Caki2 (cell line): Measurements from ENCODE around the gene ZNF555. TPM values are rescaled to one million over a fixed set of nuclear protein-coding genes. Genes with fewer than 3 reads are reported as not detected.

Experiments used
- DNase-seq: peaks from one replicate; pipeline ENCODE4 v3.0.0-alpha.2; 2015; ENCODE audit warnings: low read depth
- in situ Hi-C: cut with HindIII; loops from 2 replicates; pipeline ENCODE4 v1.10.0; 2016; ENCODE audit warnings: low sequenced_read_pairs, low pct_unique_long_range_greater_than_20kb, mixed read lengths
- total RNA-seq: library from RNA; depleted of rRNA; stranded (reverse); fragments of >200 nt; shearing (Covaris generic); gene quantifications from 2 replicates; pipeline ENCODE4 v1.2.3, GENCODE V29; 2014; ENCODE audit warnings: low replicate concordance

ZNF555 gene
- total RNA-seq, 1 experiment from 2014 or later, result 3.9 TPM

DNA sequence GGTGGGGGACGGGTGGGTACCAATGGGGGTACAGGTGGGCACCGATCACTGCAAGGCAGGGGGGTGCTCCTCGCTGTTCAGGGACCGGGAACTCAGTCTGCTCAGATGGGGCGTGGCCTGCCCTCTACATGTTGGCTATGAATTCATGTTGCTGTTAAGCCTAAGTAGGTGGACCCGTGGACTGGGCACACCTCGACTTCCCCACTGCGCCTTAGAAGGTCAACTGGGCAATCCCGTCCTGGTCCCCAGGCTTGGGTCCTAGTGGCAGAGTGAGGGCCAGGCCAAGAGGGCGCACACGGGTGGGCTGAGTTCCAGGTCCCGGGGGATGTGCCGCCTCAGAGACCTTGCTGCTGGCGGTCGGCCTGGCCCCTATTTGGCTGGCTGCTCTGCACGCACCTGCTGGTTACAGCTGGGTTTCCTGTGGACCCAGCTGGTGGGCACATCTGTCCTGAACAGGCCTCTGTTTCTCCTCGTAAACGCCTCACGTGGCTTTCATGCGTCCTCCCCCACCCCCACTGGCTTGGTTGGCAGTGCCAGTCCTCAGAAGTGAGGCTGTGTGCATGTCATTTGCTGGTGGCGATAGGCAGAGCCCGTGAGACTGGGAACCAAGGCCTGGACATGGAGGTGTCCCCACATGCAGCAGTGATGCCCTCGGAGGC lies 35.2 kb upstream of the ZNF555 start:
- DNase-seq, result no peak
- in situ Hi-C loops, result no loop called here

GRCh38 chr19:2806736-2807378 lies 34.4 kb upstream of the ZNF555 start:
- in situ Hi-C loops, result no loop called here
- no peak for DNase-seq

DNA sequence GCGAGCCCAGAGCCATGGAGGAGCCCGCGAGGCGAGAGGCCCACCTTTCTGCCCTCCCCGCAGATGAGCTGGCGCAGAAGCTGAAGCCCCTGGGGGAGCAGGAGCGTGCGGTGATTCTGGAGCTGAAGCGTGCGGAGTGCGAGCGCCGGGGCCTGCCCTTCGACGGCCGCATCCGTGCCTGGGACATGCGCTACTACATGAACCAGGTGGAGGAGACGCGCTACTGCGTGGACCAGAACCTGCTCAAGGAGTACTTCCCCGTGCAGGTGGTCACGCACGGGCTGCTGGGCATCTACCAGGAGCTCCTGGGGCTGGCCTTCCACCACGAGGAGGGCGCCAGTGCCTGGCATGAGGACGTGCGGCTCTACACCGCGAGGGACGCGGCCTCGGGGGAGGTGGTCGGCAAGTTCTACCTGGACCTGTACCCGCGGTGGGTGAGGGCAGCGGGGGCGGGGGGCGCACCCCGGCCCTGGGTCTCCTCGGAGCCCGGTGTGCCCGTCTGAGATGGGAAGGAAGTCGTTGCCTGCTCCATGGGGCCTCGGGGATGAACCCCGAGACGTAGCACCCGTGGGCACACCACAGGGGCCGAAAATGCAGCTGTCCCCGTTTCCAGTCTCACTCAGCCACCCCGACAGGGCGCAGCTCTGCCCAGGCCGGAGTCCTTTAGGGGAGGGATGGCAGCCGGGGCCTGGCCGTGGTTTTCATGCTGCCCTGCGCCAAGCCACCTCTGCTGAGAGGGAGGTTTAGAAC lies 33.7 kb upstream of the ZNF555 start:
- in situ Hi-C loops, result no loop called here
- DNase-seq, result no peak

DNA sequence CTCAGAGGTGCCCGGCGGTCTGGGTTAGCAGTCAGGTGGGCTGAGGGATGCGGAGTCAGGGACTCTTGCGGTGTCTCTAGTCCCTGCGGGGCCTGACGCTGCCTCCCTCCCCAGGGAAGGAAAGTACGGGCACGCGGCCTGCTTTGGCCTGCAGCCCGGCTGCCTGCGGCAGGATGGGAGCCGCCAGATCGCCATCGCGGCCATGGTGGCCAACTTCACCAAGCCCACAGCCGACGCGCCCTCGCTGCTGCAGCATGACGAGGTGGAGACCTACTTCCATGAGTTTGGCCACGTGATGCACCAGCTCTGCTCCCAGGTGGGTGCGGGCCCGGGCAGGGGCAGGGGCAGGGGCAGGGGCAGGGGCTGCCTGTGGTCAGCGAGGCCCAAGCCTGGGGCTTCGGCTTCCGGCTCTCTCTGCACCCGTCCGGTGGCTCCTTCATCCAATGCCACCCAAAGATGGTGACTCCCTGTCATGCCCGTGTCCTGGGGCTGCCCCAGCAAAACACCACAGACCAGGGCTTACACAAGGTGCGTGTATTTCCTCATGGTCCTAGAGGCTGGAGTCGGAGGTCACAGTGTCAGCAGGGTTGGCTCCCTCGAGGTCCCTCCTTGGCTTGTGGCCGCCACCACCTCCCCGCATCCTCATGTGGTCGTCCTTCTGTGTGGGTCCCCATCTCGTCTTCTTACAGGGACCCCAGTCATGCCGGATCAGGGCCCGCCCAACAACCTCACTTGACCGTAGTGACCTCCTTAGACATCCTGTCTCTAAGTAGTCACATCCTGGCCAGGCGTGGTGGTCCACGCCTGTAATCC lies 32.9 kb upstream of the ZNF555 start:
- no peak for DNase-seq
- in situ Hi-C loops, result no loop called here

GRCh38 chr19:2809387-2810140 lies 31.7 kb upstream of the ZNF555 start:
- in situ Hi-C loops, result no loop called here
- no peak for DNase-seq

DNA sequence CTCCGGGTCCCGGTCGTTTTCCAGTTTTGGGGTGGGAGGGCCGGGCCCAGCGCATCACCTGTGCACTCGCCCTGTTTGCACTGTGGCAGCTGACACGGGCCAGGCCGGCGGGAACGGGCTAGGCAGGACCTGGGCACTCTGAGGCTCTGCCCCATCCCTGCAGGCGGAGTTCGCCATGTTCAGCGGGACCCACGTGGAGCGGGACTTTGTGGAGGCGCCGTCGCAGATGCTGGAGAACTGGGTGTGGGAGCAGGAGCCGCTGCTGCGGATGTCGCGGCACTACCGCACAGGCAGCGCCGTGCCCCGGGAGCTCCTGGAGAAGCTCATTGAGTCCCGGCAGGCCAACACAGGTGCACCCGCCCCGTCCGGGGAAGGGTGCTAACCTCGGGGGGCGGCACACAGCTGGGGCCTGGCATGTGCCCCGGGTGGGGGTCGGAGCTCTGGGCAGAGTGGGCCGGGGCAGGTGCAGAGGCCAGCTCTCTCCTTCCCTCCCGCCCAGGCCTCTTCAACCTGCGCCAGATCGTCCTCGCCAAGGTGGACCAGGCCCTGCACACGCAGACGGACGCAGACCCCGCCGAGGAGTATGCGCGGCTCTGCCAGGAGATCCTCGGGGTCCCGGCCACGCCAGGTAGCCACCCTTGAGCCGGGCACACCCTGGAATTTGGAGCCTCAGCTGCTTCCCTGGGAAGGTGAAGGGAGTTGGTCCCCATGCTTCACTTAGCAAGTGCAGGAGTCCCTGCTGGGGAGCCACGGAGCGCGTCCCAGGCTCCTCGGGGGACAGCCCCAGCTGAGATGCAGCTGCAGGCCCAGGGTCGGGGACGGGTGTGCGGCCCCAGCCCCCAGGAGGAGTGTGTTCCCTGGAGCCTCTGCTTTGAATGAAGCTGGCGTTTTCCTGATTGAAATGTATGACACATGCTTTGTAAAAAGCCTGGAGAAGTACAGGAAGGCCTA lies 30.9 kb upstream of the ZNF555 start:
- in situ Hi-C loops, result no loop called here
- DNase-seq, result no peak

DNA sequence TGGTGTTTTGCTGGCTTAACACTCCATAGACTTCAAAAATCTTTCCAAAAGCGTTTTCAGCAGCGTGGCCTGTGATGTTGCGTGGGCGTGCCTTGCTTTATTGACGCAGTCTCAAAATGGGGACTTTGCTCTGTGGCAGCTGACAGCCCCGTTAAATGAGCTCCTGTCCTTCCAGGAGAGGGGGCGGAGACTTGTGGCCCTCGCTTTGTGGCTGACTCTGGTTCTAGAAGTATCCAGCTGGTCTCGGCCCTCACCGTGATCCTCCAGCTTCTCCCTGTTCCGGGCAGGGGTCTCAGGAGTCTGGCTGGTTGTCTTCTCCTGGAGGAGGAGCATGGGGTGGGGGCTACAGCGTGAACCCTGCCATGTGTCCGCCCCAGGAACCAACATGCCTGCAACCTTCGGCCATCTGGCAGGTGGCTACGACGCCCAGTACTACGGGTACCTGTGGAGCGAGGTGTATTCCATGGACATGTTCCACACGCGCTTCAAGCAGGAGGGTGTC lies 30.0 kb upstream of the ZNF555 start:
- in situ Hi-C loops, result no loop called here
- DNase-seq, result no peak

GRCh38 chr19:2811735-2812413 lies 29.4 kb upstream of the ZNF555 start:
- DNase-seq, result no peak
- in situ Hi-C loops, result no loop called here

DNA sequence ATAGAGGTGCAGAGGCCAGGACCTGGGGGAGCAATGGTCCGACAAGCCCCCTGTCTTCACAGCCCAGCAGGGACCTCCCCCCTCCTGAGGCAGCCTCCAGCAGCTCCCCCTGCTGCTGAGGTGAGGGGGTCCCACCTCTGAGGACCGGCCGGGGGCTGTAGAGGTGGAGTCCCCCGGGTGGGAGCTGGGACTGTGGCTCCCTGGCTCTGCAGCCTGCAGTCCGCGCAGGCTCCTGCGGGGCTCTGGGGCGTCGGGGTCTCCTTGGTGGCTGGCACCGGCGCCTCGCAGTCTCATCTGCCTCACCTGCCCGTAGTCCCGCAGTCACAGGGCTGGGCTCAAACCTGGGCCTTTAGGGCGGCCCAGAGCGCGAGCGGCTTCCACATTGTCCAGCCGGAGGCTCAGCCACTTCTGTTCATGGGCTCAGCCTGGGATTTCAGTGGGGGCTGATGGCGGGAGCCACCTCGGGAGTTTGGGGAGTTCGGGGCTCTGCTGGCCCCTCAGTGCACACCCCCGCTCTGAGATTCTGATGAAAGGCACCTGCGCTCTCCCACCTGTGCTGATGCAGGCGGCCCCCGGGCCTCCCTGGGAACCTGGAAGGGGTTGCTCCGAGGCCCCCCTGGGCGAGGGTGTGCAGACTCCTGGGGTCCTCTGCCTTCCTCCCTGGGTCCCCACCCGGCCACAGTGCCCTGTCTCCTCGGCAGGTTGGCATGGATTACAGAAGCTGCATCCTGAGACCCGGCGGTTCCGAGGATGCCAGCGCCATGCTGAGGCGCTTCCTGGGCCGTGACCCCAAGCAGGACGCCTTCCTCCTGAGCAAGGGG lies 28.7 kb upstream of the ZNF555 start:
- in situ Hi-C loops, result no loop called here
- DNase-seq, result no peak

DNA sequence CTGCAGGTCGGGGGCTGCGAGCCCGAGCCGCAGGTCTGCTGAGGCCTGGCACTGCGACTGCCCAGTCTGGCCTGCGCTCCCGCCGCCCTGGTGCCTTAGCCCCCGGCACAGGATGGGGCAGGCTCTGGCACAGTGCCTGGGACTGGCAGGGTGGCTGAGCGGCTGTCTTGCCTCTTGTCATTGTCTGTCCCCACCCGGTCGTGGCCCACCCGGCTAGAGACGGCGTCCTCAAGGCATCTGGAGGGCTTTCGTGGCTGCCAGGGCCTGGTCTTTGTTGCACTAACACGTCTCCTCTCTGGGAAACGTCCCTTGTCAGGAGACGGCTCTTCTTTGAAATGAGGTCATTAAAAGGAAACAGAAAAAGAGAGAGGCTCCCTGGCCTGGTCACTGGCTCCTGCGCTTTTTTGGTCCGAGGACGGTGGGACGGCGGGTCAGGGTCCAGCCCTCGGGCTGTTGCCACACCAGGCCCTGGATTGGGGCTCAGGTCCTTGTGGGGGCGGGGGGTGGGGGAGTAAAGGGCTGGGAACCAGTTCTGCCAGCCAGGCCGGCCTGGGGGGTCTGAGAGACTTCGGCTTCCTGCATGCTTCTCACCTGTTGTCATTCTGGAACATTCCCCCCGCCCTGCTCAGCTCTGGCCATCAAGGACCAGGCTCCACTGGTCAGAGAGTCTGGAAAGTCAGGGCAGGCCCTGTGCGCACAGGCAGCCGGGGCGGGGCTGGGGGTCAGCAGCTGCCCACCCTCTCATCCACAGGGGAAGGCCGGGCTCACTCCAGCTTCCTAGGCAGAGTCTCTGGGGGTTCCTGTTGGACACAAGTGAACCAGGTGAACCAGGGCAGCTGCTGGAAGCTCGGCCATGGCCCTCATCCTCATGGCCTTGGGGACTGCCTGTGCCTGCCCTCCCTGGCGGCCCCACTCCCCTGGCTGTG lies 27.8 kb upstream of the ZNF555 start:
- in situ Hi-C loops, result no loop called here
- no peak for DNase-seq

- in situ Hi-C loops, result no loop called here
- no peak for DNase-seq
These were observed 26.8 kb upstream of the ZNF555 start for GRCh38 chr19:2814426-2814825.

- in situ Hi-C loops, result no loop called here
- no peak for DNase-seq
These were observed 26.1 kb upstream of the ZNF555 start for GRCh38 chr19:2815191-2815614.

- in situ Hi-C loops, result no loop called here
- DNase-seq, result no peak
These were observed 25.4 kb upstream of the ZNF555 start for GRCh38 chr19:2815923-2816322.

GRCh38 chr19:2816641-2817040 lies 24.6 kb upstream of the ZNF555 start:
- in situ Hi-C loops, result no loop called here

More at GRCh38 chr19:2816641-2817040, 24.6 kb upstream of the ZNF555 start:
- DNase-seq, result no peak
